Inflammatory macrophage (primary cell): Measurements from ENCODE around the gene DTNBP1.

Experiments
- DNase-seq, 2 donors: peaks; one replicate each; pipeline ENCODE4 v3.0.0-alpha.2; 2020 to 2022

DTNBP1 gene

GRCh38 chr6:15623276-15624116 is 39.3 kb downstream of the DTNBP1 start:
- DNase-seq: peak in 1 of 2 donors; percentile 52

GRCh38 chr6:15622045-15622740 is 40.6 kb downstream of the DTNBP1 start:
- DNase-seq: peak; percentile 51 to 73

- peak; percentile 90 to 95 for DNase-seq
These were observed 41.4 kb downstream of the DTNBP1 start for GRCh38 chr6:15621203-15622044.

GRCh38 chr6:15620611-15621010 is 42.2 kb downstream of the DTNBP1 start:
- no peak for DNase-seq

GRCh38 chr6:15619330-15619729 is 43.5 kb downstream of the DTNBP1 start:
- DNase-seq: no peak

GRCh38 chr6:15618685-15619084 is 44.1 kb downstream of the DTNBP1 start:
- no peak for DNase-seq

- DNase-seq: no peak
These were observed 46.6 kb downstream of the DTNBP1 start for GRCh38 chr6:15616261-15616660.

- peak; percentile 69 to 82 for DNase-seq
These were observed 47.0 kb downstream of the DTNBP1 start for GRCh38 chr6:15615802-15616201.

GRCh38 chr6:15614277-15614676 is 48.6 kb downstream of the DTNBP1 start:
- DNase-seq: peak; percentile 83 to 95

- DNase-seq: peak; percentile 32 to 60
These were observed 54.4 kb downstream of the DTNBP1 start for GRCh38 chr6:15608396-15608795.

- no peak for DNase-seq
These were observed 55.2 kb downstream of the DTNBP1 start for GRCh38 chr6:15607603-15608002.

GRCh38 chr6:15606347-15606746 is 56.5 kb downstream of the DTNBP1 start:
- no peak for DNase-seq

GRCh38 chr6:15604843-15605242 is 58.0 kb downstream of the DTNBP1 start:
- no peak for DNase-seq

GRCh38 chr6:15602154-15602553 is 60.7 kb downstream of the DTNBP1 start:
- no peak for DNase-seq

- DNase-seq: no peak
These were observed 64.5 kb downstream of the DTNBP1 start for GRCh38 chr6:15598273-15598798.

- DNase-seq: peak; percentile 69 to 73
These were observed 66.5 kb downstream of the DTNBP1 start for GRCh38 chr6:15596186-15596896.

- DNase-seq: peak; percentile 74 to 79
These were observed 67.2 kb downstream of the DTNBP1 start for GRCh38 chr6:15595461-15596173.

- no peak for DNase-seq
These were observed 68.1 kb downstream of the DTNBP1 start for GRCh38 chr6:15594512-15595259.

GRCh38 chr6:15593798-15594197 is 69.0 kb downstream of the DTNBP1 start:
- DNase-seq: no peak

GRCh38 chr6:15592610-15593009 is 70.2 kb downstream of the DTNBP1 start:
- DNase-seq: no peak
